Right ventricle myocardium superior (tissue), 1 donor: ENCODE data around the gene ABCC3. TPM values are rescaled to one million over a fixed set of nuclear protein-coding genes. Genes with fewer than 3 reads are reported as not detected.

Experiments used
- ATAC-seq: fragments of 200-7000 bp; cut with Tn5 transposase; one replicate; pipeline ENCODE4 v1.9.1; 2020; ENCODE audit warnings: mild to moderate bottlenecking; ENCODE audit not compliant: poor library complexity
- DNase-seq: peaks from one replicate; pipeline ENCODE4 v3.0.0-alpha.2; 2020
- intact Hi-C: fragments of 100-400 bp; cut with DNase I; formaldehyde crosslinking; loops from one replicate; pipeline ENCODE4 v1.11.2; 2022
- total RNA-seq: library from RNA; stranded (reverse); fragmentation: NEBNext Ultra II Directional; extraction: Animal tissue kit (Norgen Biotek cat#: 25700); gene quantifications from one replicate; pipeline ENCODE4 v1.2.1, GENCODE V29; 2021
- donor health status: DM: no; HTN: yes; CAD: no; lungs with severe emphysema.

The ABCC3 gene
- total RNA-seq, 1 donor from 2014 or later: 0.43 TPM

GRCh38 chr17:50686494-50687199 is 52.0 kb downstream of the ABCC3 start:
- peak; percentile 74 for ATAC-seq
- intact Hi-C loops: no loop called here
- DNase-seq: peak; percentile 62

- intact Hi-C loops: no loop called here
- no peak for ATAC-seq
- DNase-seq: no peak
Observed at GRCh38 chr17:50687200-50688066, 52.8 kb downstream of the ABCC3 start.

- ATAC-seq (no peak), DNase-seq (no peak)
- intact Hi-C loops: no loop called here
Observed at GRCh38 chr17:50688245-50688644, 53.6 kb downstream of the ABCC3 start.

- intact Hi-C loops: no loop called here
- ATAC-seq (no peak), DNase-seq (no peak)
Observed at GRCh38 chr17:50689251-50689650, 54.6 kb downstream of the ABCC3 start.

GRCh38 chr17:50689956-50690886 is 55.5 kb downstream of the ABCC3 start:
- intact Hi-C loops: no loop called here
- no peak for ATAC-seq
- no peak for DNase-seq

- no peak for DNase-seq
- intact Hi-C loops: no loop called here
Observed at GRCh38 chr17:50690887-50691549, 56.3 kb downstream of the ABCC3 start.

GRCh38 chr17:50691550-50692447 is 57.1 kb downstream of the ABCC3 start:
- intact Hi-C loops: no loop called here
- no peak for DNase-seq

More at GRCh38 chr17:50690887-50691549, 56.3 kb downstream of the ABCC3 start:
- ATAC-seq: no peak

GRCh38 chr17:50692448-50693035 is 57.9 kb downstream of the ABCC3 start:
- no peak for DNase-seq
- no peak for ATAC-seq

More at GRCh38 chr17:50691550-50692447, 57.1 kb downstream of the ABCC3 start:
- ATAC-seq: peak; percentile 19

GRCh38 chr17:50693036-50693682 is 58.5 kb downstream of the ABCC3 start:
- DNase-seq (no peak), ATAC-seq (no peak)
- intact Hi-C loops: no loop called here

More at GRCh38 chr17:50692448-50693035, 57.9 kb downstream of the ABCC3 start:
- intact Hi-C loops: no loop called here

- intact Hi-C loops: no loop called here
- DNase-seq (no peak), ATAC-seq (no peak)
Observed at GRCh38 chr17:50696365-50696879, 61.7 kb downstream of the ABCC3 start.

GRCh38 chr17:50697062-50697461 is 62.4 kb downstream of the ABCC3 start:
- no peak for ATAC-seq

GRCh38 chr17:50697663-50698272 is 63.1 kb downstream of the ABCC3 start:
- intact Hi-C loops: no loop called here
- ATAC-seq: no peak
- no peak for DNase-seq

More at GRCh38 chr17:50697062-50697461, 62.4 kb downstream of the ABCC3 start:
- no peak for DNase-seq
- intact Hi-C loops: no loop called here

- DNase-seq: no peak
- intact Hi-C loops: no loop called here
- ATAC-seq: no peak
Observed at GRCh38 chr17:50699410-50699809, 64.7 kb downstream of the ABCC3 start.

- ATAC-seq (no peak), DNase-seq (no peak)
- intact Hi-C loops: loop anchor here (5.0 kb wide), 1 partner anchor 156 kb away; the partner anchor contains the start of gene SPATA20
Observed at GRCh38 chr17:50703162-50703561, 68.5 kb downstream of the ABCC3 start.

GRCh38 chr17:50707289-50708049 is 72.8 kb downstream of the ABCC3 start, which contains the start of gene ANKRD40:
ANKRD40 (minus strand) TSS chr17:50707914; CDS start chr17:50707654, 260 bp downstream.
- peak; percentile 86 for ATAC-seq

More at GRCh38 chr17:50707289-50708049, 72.8 kb downstream of the ABCC3 start, which contains the start of gene ANKRD40:
- intact Hi-C loops: no loop called here
- DNase-seq: peak; percentile 92
